Activated T-helper 2 cell treated with anti-CD3 and anti-CD28 coated beads, Interferon-gamma antibody, Interleukin-2, Interleukin-4, amounts not matched to agents 10 μg/mL and 5 μg/mL and 100 μg/mL, durations not matched to agents 14 hours and 24 hours and 36 hours (primary cell): ENCODE measurements around the gene LACTB. TPM values are rescaled to one million over a fixed set of nuclear protein-coding genes. Genes with fewer than 3 reads are reported as not detected.

Experiments used
- DNase-seq: peaks from one replicate; pipeline ENCODE4 v3.0.0; 2021; ENCODE audit warnings: low spot score
- H3K27ac Mint-ChIP-seq: one replicate; pipeline ENCODE4 v1.8.0; 2021; ENCODE audit warnings: mixed read lengths
- H3K27me3 Mint-ChIP-seq: one replicate; pipeline ENCODE4 v1.8.0; 2021; ENCODE audit warnings: low read depth, mixed read lengths
- H3K36me3 Mint-ChIP-seq: one replicate; pipeline ENCODE4 v1.8.0; 2021; ENCODE audit warnings: low read depth, mixed read lengths
- H3K4me1 Mint-ChIP-seq: one replicate; pipeline ENCODE4 v1.8.0; 2021; ENCODE audit warnings: low read depth, mixed read lengths
- H3K4me3 Mint-ChIP-seq: one replicate; pipeline ENCODE4 v1.8.0; 2021; ENCODE audit warnings: low read depth, mild to moderate bottlenecking, moderate library complexity, mixed read lengths
- H3K9me3 Mint-ChIP-seq: one replicate; pipeline ENCODE4 v1.8.0; 2021; ENCODE audit warnings: mixed read lengths
- intact Hi-C: fragments of 100-400 bp; cut with micrococcal nuclease; formaldehyde crosslinking; loops from one replicate; pipeline ENCODE4 v1.15.1; 2023
- total RNA-seq: library from RNA; stranded (reverse); gene quantifications from 2 replicates; pipeline ENCODE4 v1.2.3, GENCODE V29; 2022

LACTB gene
- total RNA-seq, 1 donor from 2014 or later: 23.6 TPM

- peaks cover 53% of the 10 kb centered on the region for H3K36me3 Mint-ChIP-seq
- no peak overlapping the region for H3K27ac Mint-ChIP-seq
Measured at GRCh38 chr15:63151665-63152064, 30.0 kb downstream of the LACTB start.

DNA sequence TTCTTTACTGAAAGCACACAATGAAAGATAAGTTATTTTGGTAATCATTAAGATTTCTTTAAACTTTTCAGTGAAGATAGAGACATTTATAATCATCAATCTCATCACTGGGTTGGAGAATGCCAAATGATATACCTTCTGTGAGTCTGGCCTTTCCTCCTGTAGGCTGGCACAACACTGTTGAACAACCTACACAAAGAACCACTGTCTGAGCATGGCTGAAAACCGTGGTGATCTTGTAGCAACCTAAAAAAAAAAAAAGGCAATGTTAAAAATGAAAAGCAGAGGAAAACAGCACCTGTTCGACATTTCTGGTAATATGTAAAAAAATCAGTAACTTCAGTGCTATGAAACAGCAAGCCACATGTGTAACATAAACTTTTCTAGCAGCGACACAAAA, 33.8 kb downstream of the LACTB start:
- Mint-ChIP-seq H3K27me3 (no peaks in the 10 kb centered on the region), H3K36me3 (peaks cover 43% of the 10 kb centered on the region), H3K4me3 (peak overlapping the region; percentile 66), H3K27ac (no peak overlapping the region), H3K4me1 (peaks cover 16% of the 10 kb centered on the region), H3K9me3 (no peaks in the 10 kb centered on the region)
- no peak for DNase-seq
- intact Hi-C loops: loop anchor here (10.0 kb wide), 1 partner anchor 249 kb away; no protein-coding TSS in a partner anchor

More at GRCh38 chr15:63151665-63152064, 30.0 kb downstream of the LACTB start:
- no peaks in the 10 kb centered on the region for H3K9me3 Mint-ChIP-seq
- peaks cover 17% of the 10 kb centered on the region for H3K4me1 Mint-ChIP-seq
- H3K4me3 Mint-ChIP-seq: no peak overlapping the region
- no peak for DNase-seq
- H3K27me3 Mint-ChIP-seq: no peaks in the 10 kb centered on the region
- intact Hi-C loops: loop anchor here (10.0 kb wide), 1 partner anchor 253 kb away; no protein-coding TSS in a partner anchor

DNA sequence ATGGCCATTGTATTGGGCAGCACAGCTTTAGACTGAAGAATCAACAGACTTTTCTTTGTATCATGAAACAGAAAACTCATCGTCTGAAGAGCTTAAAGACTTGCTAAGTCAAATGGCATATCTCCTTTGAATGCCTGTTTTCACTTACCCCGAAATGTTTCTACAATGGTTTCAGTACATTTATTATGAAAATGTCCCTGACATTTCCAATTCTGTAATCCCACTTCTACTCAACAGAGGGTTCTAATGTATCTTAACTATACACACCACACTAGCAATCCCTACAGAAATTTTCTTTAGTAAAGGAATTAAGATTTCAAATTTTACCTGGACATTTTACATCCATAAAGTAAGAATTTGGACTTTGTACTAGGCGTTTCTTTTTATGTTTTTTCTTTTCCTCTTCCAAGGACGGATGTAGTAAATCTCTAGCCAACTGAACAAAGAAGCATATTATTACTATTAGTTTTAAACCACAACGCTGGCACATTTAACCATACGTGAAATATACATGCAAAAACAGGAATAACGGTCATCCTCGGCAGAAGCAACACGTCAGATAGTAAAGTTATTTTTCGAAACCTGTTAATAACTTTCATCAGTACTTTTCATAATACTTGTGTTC, 34.5 kb downstream of the LACTB start:
- Mint-ChIP-seq H3K36me3 (peaks cover 41% of the 10 kb centered on the region), H3K4me3 (peak overlapping the region; percentile 97), H3K27ac (peak overlapping the region; percentile 97), H3K4me1 (peaks cover 17% of the 10 kb centered on the region), H3K9me3 (no peaks in the 10 kb centered on the region), H3K27me3 (no peaks in the 10 kb centered on the region)
- intact Hi-C loops: loop anchor here (2.0 to 10.0 kb wide), 3 partner anchors 33 to 249 kb away; partner anchors contain the start of gene RAB8B
- DNase-seq: no peak

DNA sequence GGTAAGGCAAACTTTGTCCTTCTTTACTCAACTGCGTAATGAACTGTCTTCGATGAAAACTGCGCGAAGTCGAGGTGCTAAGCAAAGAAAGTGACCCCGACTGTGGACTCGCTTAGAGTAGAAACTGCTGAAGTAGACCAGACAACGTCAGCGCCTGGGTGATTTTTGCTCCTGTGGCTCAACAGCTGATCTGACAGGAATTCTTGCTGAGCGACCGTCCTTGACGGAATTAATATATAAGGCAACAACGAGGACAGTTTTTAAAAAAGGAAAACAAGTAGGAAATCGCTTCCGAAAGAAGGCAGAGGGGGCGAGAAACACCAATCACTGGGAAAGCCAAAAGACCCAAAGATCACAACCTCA, 35.1 kb downstream of the LACTB start:
- H3K27ac Mint-ChIP-seq: peak overlapping the region; percentile 97
- DNase-seq: no peak
- H3K27me3 Mint-ChIP-seq: no peaks in the 10 kb centered on the region
- H3K36me3 Mint-ChIP-seq: peaks cover 36% of the 10 kb centered on the region
- H3K4me3 Mint-ChIP-seq: peak overlapping the region; percentile 97
- H3K4me1 Mint-ChIP-seq: peaks cover 14% of the 10 kb centered on the region
- intact Hi-C loops: loop anchor here (1.0 to 10.0 kb wide), 6 partner anchors 32 to 248 kb away; partner anchors contain the start of gene RAB8B
- no peaks in the 10 kb centered on the region for H3K9me3 Mint-ChIP-seq

- H3K4me3 Mint-ChIP-seq: peak within 1 kb of the TSS; percentile 97
- intact Hi-C loops: loop anchor here (1.0 to 10.0 kb wide), 6 partner anchors 32 to 248 kb away; partner anchors contain the start of gene RAB8B
- H3K4me1 Mint-ChIP-seq: peaks cover 14% of the 10 kb centered on the region
- H3K27ac Mint-ChIP-seq: peak within 1 kb of the TSS; percentile 97
- peaks cover 33% of the 10 kb centered on the region for H3K36me3 Mint-ChIP-seq
- no peaks in the 10 kb centered on the region for H3K9me3 Mint-ChIP-seq
- DNase-seq: peak; percentile 87
- no peaks in the 10 kb centered on the region for H3K27me3 Mint-ChIP-seq
Measured at GRCh38 chr15:63157118-63157843, 35.6 kb downstream of the LACTB start, which contains the start of gene RPS27L. Gene RPS27L, minus strand, starts transcription at chr15:63157477. Its CDS starts 72 bp downstream, at chr15:63157405.

- H3K27me3 Mint-ChIP-seq: no peaks in the 10 kb centered on the region
- intact Hi-C loops: loop anchor here (1.0 to 10.0 kb wide), 7 partner anchors 19 to 247 kb away; partner anchors contain the start of gene RAB8B
- peaks cover 14% of the 10 kb centered on the region for H3K4me1 Mint-ChIP-seq
- H3K9me3 Mint-ChIP-seq: no peaks in the 10 kb centered on the region
- H3K27ac Mint-ChIP-seq: peak overlapping the region; percentile 88
- peak overlapping the region; percentile 82 for H3K4me3 Mint-ChIP-seq
- DNase-seq: no peak
- H3K36me3 Mint-ChIP-seq: peaks cover 27% of the 10 kb centered on the region
Measured at GRCh38 chr15:63157891-63158431, 36.3 kb downstream of the LACTB start.

DNA sequence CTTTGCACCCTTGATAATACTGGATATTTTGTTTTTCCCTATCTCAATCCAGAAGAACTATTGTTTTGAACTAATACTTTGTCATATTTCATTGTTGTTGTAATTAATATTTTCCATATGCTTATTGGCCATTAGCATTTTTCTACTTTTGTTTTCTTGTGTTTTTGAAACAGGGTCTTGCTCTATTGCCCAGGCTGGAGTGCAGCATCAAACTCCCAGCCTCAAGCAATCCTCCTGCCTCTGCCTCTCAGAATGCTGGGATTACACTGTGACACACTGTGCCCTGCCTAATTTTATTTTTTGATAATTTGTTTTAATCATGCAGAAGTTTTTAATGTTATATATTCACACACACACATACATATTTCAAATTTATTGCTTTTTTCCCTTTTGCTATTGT, 39.0 kb downstream of the LACTB start:
- peaks cover 11% of the 10 kb centered on the region for H3K36me3 Mint-ChIP-seq
- H3K27me3 Mint-ChIP-seq: peaks cover 4% of the 10 kb centered on the region
- H3K4me1 Mint-ChIP-seq: peaks cover 7% of the 10 kb centered on the region
- DNase-seq: no peak
- H3K9me3 Mint-ChIP-seq: no peaks in the 10 kb centered on the region
- H3K4me3 Mint-ChIP-seq: no peak overlapping the region
- intact Hi-C loops: no loop called here
- H3K27ac Mint-ChIP-seq: no peak overlapping the region

- intact Hi-C loops: no loop called here
- Mint-ChIP-seq H3K4me3 (no peak overlapping the region), H3K9me3 (no peaks in the 10 kb centered on the region), H3K4me1 (peaks cover 6% of the 10 kb centered on the region), H3K27ac (no peak overlapping the region), H3K27me3 (peaks cover 4% of the 10 kb centered on the region), H3K36me3 (peaks cover 4% of the 10 kb centered on the region)
- no peak for DNase-seq
Measured at GRCh38 chr15:63163217-63163616, 41.6 kb downstream of the LACTB start.

GRCh38 chr15:63165166-63165859, 43.7 kb downstream of the LACTB start:
- Mint-ChIP-seq H3K27ac (no peak overlapping the region), H3K36me3 (no peaks in the 10 kb centered on the region), H3K9me3 (no peaks in the 10 kb centered on the region), H3K4me1 (peaks cover 4% of the 10 kb centered on the region), H3K27me3 (peaks cover 4% of the 10 kb centered on the region), H3K4me3 (no peak overlapping the region)
- no peak for DNase-seq
- intact Hi-C loops: no loop called here

- Mint-ChIP-seq H3K4me3 (no peak overlapping the region), H3K4me1 (peaks cover 2% of the 10 kb centered on the region), H3K36me3 (no peaks in the 10 kb centered on the region), H3K27me3 (peaks cover 4% of the 10 kb centered on the region), H3K9me3 (no peaks in the 10 kb centered on the region), H3K27ac (no peak overlapping the region)
- DNase-seq: no peak
- intact Hi-C loops: no loop called here
Measured at GRCh38 chr15:63166219-63166618, 44.6 kb downstream of the LACTB start.

DNA sequence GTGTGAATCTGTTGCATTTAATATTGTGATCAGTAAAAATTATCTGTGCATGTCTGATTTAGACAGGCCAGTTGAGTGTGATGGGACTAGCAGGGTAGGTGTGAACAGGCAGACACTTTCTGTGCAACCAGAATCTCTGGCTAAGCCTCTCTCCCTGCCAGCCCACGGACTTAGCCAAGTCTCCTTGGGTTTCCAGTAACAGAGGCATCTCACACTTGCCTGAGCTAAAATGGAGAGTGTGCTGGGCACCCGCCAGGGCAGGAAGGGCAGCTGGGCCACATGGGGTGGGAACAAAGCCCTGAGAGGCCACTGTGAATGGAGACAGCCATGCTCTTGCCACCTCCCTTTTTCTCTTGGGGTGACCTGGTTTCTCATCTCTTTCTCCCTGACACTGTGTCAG, 48.1 kb downstream of the LACTB start:
- Mint-ChIP-seq H3K9me3 (no peaks in the 10 kb centered on the region), H3K27ac (no peak overlapping the region), H3K4me1 (peaks cover 2% of the 10 kb centered on the region), H3K27me3 (no peaks in the 10 kb centered on the region), H3K36me3 (no peaks in the 10 kb centered on the region), H3K4me3 (no peak overlapping the region)
- DNase-seq: no peak
- intact Hi-C loops: no loop called here

- H3K36me3 Mint-ChIP-seq: no peaks in the 10 kb centered on the region
- no peaks in the 10 kb centered on the region for H3K27me3 Mint-ChIP-seq
- H3K27ac Mint-ChIP-seq: no peak overlapping the region
- DNase-seq: no peak
- intact Hi-C loops: no loop called here
- H3K9me3 Mint-ChIP-seq: no peaks in the 10 kb centered on the region
- H3K4me3 Mint-ChIP-seq: no peak overlapping the region
- H3K4me1 Mint-ChIP-seq: peaks cover 8% of the 10 kb centered on the region
Measured at GRCh38 chr15:63172376-63172775, 50.7 kb downstream of the LACTB start.
